GM12801 (cell line): ENCODE data around the gene AKAP8.

ENCODE experiments used
- TF ChIP-seq, protein P1 (sequence below): IDR thresholded peaks from one replicate; pipeline ENCODE4 v1.5.1; 2011; ENCODE audit warnings: control low read depth; ENCODE audit not compliant: insufficient read length; ENCODE audit errors: extremely low read depth

AKAP8 gene

DNA sequence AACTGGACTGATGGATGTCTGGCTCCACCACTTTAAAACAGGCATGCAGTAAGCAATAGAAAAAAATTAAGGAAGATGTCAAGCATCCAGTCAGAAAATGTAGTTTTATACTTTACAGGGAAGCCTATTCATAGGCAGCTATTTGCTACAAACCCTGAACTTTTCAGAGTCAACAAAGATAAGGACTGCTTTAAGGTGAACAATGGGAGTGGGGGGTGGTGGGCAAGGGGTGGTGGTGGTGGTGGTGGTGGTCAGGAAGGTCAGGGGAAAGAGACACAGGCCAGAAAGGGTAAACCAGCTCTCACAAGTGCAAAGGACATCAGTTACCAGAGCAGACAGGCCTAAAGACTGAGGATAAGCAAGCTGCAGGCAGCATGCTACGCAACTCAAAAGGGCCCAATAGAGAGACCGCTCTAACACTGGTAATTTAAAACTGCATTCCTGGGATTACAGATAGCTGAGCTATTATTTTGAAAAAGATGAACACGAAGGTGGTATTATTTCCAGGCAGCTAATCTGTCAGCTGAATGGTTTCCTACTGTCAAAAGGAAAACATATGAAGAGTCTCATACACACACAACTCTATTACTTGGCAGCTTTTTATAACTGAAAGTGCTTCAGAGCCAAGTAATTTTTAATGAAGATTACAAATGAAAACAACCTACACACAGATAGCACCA, 62.1 kb downstream of the AKAP8 start:
- TF ChIP-seq, protein P1, sequence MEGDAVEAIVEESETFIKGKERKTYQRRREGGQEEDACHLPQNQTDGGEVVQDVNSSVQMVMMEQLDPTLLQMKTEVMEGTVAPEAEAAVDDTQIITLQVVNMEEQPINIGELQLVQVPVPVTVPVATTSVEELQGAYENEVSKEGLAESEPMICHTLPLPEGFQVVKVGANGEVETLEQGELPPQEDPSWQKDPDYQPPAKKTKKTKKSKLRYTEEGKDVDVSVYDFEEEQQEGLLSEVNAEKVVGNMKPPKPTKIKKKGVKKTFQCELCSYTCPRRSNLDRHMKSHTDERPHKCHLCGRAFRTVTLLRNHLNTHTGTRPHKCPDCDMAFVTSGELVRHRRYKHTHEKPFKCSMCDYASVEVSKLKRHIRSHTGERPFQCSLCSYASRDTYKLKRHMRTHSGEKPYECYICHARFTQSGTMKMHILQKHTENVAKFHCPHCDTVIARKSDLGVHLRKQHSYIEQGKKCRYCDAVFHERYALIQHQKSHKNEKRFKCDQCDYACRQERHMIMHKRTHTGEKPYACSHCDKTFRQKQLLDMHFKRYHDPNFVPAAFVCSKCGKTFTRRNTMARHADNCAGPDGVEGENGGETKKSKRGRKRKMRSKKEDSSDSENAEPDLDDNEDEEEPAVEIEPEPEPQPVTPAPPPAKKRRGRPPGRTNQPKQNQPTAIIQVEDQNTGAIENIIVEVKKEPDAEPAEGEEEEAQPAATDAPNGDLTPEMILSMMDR: no peak

DNA sequence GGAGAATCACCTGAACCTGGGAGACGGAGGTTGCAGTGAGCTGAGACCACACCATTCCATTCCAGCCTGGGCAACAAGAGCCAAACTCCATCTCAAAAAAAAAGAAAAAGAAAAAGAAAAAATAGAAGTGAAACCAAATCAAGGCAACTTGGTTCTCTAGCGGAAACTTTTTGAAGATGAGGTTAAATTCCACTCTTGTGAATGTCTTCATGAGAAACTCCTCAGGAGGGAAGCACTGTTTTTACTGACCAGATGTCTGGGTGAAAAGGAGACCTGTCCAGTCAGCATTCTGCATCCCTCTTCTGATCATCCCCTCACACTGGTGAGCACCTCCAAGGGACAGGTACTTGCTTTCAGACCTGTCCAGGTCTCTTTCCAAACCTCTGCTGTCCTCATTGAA, 63.1 kb downstream of the AKAP8 start:
- TF ChIP-seq, protein P1: no peak

DNA sequence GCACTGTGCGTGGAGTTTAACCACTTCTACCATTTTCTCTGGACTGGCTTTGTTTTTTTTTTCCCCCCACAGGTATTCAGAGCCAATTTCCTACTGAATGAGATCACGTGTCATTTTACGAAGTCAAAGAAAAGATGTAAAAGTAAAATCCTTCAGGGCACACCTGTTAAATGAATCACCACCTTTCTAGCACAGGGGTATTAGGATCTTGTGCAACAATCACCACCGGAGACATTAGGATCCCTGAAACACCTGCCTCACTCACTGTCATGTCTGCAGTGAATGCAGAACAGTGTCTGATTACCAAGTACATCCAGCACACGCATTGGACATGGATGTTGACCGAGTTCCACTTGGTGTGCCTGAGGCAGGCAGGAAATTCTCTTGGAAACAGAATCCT, 64.5 kb downstream of the AKAP8 start:
- TF ChIP-seq, protein P1: no peak

DNA sequence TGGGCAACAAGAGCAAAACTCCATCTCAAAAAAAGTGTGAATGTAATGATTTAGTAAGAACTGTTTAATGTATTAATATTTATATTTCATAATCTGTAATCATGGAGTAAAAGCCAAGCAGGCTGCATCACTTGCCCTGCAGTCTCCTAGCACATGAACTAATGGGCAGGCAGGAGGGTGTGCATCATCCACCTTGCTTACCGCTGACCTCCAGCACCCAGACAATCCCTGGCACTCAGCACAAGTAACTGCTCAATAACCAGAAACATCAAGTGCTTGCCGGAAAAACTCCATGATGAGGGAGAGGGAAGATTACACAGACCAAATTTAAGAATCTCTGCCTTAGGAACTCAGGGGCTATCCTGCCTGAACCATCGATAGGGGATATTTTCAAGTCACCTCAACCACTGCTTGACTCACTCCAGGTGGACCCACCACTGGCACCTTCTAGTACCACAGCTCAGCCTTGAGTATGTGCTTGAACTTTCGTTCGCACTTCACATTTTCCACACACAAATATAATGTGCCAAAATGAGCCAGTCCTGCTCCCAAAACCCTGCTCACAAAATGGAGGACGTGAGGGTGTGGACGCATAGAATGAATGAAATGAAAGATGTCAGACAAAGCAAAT, 65.8 kb downstream of the AKAP8 start:
- TF ChIP-seq, protein P1: no peak

DNA sequence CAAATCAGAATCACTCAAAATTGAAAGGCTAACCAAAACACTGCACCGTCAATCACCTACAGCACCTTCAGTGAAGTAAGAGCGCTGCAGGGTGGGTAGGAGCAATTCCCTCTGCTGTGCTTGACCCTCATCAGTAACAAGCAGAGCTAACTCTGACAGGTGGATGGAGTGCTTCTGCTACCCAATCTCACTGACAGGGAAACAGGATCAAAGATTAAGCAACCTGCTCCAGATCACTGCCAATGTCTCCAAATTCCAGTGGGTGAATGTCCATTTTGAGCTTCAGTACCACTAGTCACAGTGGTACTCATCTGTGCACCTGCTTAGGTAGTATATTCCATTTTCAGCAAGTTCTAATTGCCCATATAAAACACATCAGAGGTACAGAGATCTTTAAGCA, 72.4 kb downstream of the AKAP8 start:
- TF ChIP-seq, protein P1: no peak

DNA sequence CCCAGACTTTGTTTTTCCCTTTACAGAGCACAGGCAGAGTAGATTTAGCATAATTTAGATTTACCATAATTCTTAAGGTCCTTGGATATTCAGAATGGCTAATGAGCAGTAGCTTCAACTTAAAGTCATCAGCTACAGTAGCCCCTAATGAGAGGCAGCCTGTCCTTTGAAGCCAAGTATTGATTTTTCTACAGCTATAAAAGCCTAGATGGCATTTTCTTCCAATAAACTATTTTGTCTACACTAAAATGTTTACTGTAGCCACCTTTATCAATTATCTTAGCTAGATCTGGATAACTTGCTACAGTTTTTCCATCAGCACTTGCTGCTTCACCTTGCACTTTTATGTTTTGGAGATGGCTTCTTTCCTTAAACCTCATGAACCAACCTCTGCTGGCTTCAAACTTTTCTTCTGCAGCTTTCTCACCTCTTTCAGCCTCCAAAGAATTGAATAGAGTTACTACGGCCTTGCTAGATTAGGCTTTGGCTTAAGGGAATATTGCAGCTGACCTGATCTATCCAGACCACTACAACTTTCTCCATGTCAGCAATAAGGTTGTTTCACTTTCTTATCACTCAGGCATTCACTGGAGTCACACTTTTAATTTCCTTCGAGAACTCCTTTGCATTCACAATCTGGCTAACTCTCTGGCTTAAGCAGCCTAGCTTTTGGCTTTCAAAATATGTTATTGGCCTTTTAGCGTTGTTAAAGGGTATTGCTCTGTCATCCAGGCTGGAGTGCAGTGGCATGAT, 73.8 kb downstream of the AKAP8 start:
- TF ChIP-seq, protein P1: no peak

DNA sequence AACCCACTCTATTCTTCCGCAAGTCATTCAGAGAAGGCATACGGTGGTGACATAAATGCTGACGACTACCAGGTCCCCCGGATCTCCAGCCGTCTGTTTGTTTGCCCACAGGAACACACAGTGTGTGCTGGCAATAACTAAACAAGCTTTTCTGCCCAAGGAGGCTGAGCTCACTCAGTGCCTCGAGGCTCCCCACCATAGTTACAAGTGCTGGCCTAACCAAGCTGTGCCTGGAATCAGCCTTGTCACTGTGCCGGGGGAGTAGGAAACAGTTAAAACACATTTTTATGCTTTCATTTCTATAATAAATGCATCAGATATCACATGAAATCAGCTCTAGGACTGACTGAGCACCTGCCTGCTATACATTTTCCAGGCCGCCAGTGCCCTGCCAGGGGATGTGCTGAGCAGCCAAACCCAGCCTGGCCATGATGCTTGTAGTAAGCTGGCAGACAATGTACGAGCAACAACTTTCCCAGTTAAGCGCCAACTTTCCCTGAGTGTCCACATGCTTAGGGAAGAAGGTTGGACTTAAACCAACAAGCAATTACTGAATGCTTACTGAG, 75.4 kb downstream of the AKAP8 start:
- TF ChIP-seq, protein P1: no peak
